Fibroblast of villous mesenchyme (primary cell): ENCODE results near the gene DVL1. TPM values are rescaled to one million over a fixed set of nuclear protein-coding genes. Genes with fewer than 3 reads are reported as not detected.
"Not testable (repeated sequence)": the region's sequence is repeated elsewhere in the genome, so short reads cannot be mapped to it uniquely, and the experiment has no call there.

Experiments used
- DNase-seq: peaks from one replicate; pipeline ENCODE4 v3.0.0-alpha.2; 2010; ENCODE audit warnings: low read depth
- H3K4me3 ChIP-seq: 2 replicates; pipeline ENCODE4 v1.5.1; 2011; ENCODE audit warnings: low read depth, mild to moderate bottlenecking, low read length
- total RNA-seq: library from RNA; depleted of rRNA; stranded (reverse); fragments of >200 nt; gene quantifications from 2 replicates; pipeline ENCODE4 v1.2.3, GENCODE V29; 2012
- TF ChIP-seq, protein P1 (sequence below): IDR thresholded peaks from 2 replicates; pipeline ENCODE4 v1.5.1; 2012; ENCODE audit warnings: low read depth, mild to moderate bottlenecking, low read length; ENCODE audit not compliant: insufficient read depth

The DVL1 gene
- total RNA-seq, 1 donor: 69.5 TPM

DNA sequence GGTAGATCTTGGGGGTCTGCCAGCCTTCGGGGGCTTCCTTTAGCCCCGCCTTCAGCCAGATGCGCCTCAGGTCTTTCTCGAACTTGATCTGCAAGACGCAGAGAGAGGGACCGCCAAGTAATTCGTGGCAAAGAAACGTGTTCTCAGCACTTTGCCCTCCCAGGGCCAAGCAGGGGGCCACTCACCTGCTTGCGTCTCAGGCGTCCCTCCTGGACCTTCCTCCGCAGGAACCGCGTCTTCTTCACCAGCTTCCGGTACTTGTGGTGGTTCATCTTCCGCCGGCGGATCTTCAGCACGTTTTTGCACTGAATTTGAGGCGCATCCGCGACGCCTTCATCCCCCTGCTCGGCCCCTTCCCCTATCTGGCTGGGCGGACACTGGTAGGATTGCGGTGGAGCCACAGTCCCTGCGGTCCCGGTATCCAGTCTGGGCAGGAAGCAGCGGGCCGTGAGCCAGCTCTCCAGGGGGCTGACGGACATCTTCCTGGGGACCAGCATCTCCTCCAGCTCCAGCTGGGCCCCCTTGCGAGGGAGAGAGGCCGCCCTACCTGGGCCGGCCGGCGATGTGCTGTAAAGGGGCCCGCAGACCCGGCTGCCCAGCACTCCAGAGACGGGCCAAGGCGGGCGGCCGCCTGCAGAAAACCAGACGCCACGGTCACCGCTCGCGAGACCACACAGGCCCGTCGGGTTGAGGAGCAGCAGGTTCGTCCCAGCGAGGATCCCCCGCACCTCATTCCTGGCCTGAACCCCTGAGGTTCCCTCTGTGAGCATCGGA, 24.8 kb upstream of the DVL1 start:
- TF ChIP-seq, protein P1, sequence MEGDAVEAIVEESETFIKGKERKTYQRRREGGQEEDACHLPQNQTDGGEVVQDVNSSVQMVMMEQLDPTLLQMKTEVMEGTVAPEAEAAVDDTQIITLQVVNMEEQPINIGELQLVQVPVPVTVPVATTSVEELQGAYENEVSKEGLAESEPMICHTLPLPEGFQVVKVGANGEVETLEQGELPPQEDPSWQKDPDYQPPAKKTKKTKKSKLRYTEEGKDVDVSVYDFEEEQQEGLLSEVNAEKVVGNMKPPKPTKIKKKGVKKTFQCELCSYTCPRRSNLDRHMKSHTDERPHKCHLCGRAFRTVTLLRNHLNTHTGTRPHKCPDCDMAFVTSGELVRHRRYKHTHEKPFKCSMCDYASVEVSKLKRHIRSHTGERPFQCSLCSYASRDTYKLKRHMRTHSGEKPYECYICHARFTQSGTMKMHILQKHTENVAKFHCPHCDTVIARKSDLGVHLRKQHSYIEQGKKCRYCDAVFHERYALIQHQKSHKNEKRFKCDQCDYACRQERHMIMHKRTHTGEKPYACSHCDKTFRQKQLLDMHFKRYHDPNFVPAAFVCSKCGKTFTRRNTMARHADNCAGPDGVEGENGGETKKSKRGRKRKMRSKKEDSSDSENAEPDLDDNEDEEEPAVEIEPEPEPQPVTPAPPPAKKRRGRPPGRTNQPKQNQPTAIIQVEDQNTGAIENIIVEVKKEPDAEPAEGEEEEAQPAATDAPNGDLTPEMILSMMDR: no peak
- peak overlapping the region; percentile 80 for H3K4me3 ChIP-seq
- no peak for DNase-seq

DNA sequence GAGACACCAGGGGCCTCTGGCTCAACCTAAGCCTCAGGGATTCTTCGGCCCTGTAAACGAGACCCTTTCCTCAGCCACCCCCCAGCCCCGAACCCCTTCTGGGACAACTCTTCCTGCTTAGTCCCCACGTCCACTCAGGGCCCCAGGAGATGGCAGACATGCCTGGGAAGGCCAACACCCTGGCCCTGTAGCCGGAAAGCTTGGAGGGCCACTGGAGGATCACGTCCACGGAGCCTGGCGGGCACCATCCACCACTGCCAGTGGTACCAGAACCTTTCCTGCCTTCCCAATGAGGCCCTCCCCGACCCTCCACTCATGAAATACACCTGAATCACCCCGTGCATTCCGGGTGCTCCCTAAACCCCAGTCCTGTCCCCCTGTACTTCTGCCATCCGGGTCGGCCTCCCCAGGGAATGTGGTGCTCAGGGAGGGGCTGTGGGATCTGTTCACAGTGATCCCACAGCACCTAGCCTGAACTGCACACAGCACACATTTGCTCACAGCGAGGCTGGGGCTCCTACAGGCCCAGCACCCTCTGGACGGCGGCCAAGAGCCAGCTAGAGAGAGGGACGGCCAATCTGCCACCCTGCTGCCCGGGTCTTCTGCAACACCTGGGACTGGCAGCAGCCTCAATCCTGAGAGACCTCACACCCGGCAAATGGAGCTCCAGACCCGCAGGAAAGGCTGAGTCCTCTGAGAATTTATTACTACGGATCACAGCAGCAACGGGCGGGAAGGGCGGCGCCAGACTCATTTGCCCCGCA, 24.0 kb upstream of the DVL1 start:
- peak overlapping the region; percentile 80 for H3K4me3 ChIP-seq
- TF ChIP-seq, protein P1: no peak
- DNase-seq: no peak

DNA sequence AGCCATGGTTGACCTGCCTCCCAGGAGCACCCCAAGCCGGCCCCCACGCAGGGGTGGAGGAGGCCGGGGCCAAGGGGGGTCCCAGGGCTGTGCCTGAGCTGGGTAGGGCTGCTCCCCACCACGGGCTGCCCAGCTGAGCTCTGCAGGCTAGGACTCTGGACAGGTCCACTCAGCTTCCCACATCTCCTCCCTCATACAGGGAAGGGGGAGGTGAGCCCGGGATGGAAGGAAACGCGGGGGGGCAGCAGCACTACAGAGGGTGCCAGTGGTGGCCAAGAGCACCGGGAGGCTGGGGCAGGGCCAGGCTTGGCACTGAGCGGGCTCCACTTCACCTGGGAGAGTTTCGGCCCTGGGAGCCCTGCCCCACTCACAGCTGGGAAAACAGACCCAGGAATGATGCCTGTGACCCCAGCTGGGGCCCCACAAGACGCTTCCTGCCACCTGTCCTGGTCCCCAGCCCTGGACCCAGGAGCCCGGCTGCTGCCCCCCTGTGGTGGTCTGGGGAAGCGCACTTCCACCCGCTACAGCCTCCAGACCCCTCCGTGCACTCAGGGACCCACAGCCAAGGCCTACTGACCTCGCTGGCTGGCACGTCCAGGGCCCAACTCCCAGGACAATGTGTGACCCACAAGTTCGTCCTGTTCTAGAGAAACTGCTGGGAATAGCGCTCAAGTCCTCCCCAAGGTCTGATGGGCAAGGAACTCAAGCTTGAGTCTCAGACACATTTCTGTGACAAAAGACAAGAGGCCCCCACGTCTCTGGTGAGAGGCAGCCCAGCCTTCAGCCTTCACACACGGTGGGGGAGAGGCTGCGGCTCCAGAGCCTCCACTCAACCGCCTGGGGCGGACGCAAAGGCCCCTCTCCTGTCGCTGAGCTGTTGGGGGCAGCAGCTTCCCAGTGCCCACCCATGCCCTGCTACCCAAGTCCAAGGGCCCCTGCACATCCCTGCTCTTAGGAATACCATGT, 22.8 kb upstream of the DVL1 start:
- DNase-seq: peak; percentile 61
- H3K4me3 ChIP-seq: no peak overlapping the region
- TF ChIP-seq, protein P1: peak; percentile 93

DNA sequence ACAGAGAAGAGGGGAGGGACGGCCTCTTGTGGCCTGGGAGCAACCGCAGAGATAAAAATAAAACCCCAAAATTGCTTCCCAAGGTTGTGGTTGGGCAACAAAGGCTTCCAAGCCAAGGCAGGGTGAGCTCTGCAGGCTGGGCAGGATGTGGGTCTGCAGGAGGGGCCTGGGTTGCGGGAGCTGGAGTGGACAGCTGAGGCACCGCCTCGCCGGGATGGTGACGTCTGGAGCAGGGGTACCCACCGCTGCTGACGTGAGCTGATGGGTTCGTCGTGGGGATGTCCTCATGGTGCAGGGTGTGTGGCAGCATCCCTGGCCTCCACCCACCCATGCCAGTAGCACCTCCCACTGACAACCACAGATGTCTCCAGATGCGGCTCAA, 22.1 kb upstream of the DVL1 start:
- H3K4me3 ChIP-seq: no peak overlapping the region
- TF ChIP-seq, protein P1: no peak
- DNase-seq: peak; percentile 48

DNA sequence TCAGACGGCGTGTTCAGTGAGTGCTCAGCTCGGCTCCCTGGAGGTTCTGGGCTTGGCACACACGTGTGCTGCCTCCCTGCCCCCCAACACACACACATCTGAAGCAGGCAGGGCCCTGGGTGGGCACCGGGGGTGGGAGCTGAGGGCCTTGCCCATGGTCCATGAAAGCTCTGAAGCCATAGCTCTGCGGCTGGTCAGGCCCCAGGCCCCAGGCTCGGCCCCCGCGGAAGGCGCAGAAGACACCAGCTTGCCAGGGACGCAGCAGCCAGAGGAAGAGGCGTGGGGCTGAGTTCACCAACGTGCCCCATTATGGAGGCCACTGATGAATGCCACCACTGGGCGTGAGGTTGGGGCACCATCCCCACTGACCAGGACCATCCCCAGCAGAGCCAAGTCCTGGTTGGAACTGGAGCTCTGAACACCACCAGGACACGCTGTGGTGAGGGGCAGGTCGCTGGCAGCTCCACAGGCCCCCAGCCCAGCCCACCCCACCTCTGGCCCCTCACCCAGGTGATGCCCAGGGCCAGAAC, 21.6 kb upstream of the DVL1 start:
- no peak for DNase-seq
- no peak overlapping the region for H3K4me3 ChIP-seq
- TF ChIP-seq, protein P1: no peak

DNA sequence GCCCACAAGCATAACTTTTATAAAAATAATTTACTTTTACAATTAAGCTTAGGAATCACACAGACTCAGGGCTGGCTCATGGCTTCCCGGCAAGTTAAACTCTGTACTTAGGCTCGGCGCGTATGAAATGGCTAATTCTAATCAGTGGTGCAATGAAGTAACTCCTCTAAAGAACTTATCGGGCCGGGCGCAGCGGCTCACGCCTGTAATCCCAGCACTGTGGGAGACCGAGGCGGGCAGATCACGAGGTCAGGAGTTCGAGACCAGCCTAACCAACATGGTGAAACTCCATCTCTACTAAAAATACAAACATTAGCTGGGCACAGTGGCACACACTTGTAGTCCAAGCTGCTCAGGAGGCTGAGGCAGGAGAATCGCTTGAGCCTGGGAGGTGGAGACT, 20.9 kb upstream of the DVL1 start:
- H3K4me3 ChIP-seq, DNase-seq: not testable (repeated sequence)
